Measurements from ENCODE around the gene FLOT1. TPM values are rescaled to one million over a fixed set of nuclear protein-coding genes. Genes with fewer than 3 reads are reported as not detected.

Gene FLOT1
- polyA plus RNA-seq, 1 experiment = 292 TPM

DNA sequence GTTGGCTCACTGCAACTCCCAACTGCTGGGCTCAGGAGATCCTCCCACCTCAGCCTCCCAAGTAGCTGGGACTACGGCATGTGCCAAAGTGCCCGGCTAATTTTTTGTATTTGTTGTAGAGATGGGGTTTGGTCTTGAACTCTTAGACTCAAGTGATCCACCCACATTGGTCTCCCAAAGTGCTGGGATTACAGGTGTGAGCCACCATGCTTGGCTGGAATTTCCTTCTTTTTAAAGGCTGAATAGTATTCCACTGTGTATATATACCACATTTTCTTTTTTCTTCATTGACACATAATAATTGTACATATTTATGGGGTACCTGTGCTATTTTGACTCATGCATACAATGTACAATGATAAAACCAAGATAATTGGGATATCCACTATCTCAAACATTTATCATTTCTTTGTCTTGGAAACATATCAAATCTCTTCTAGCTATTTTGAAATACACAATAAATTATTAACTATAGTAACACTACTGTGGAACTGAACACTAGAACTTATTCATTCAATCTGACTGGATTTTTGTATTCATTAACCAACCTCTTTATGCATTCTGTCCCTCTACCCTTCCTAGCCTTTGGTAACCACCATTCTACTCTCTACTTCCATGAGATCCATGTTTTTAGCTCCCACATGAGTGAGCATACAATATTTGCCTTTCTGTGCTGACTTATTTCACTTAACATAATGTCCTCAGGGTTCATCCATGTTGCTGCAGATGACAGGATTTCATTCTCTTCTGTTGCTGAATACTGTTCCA is 33.2 kb downstream of the FLOT1 start:
- CTCF ChIA-PET = interaction anchor here (0.7 to 1.4 kb wide), 3 partner anchors 8 to 30 kb away, joined by 3 read pairs; no protein-coding TSS in a partner anchor
- Histone ChIP-seq H3K27me3 (ENCODE audit: control insufficient read depth, insufficient read depth, low read length) (no peaks in the 10 kb centered on the region), H3K36me3 (ENCODE audit: control insufficient read depth, insufficient read depth, low read length) (peaks cover 20% of the 10 kb centered on the region), H3K4me3 (ENCODE audit: low read depth, low read length) (no peak overlapping the region)
- POLR2A ChIA-PET = no interaction called here
- TF ChIP-seq, protein P1, sequence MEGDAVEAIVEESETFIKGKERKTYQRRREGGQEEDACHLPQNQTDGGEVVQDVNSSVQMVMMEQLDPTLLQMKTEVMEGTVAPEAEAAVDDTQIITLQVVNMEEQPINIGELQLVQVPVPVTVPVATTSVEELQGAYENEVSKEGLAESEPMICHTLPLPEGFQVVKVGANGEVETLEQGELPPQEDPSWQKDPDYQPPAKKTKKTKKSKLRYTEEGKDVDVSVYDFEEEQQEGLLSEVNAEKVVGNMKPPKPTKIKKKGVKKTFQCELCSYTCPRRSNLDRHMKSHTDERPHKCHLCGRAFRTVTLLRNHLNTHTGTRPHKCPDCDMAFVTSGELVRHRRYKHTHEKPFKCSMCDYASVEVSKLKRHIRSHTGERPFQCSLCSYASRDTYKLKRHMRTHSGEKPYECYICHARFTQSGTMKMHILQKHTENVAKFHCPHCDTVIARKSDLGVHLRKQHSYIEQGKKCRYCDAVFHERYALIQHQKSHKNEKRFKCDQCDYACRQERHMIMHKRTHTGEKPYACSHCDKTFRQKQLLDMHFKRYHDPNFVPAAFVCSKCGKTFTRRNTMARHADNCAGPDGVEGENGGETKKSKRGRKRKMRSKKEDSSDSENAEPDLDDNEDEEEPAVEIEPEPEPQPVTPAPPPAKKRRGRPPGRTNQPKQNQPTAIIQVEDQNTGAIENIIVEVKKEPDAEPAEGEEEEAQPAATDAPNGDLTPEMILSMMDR (IDR thresholded peaks at IDR 0.05; ENCODE audit: insufficient read depth, low read depth, low read length) = no peak
- DNase-seq (ENCODE audit: low read depth) = no peak

DNA sequence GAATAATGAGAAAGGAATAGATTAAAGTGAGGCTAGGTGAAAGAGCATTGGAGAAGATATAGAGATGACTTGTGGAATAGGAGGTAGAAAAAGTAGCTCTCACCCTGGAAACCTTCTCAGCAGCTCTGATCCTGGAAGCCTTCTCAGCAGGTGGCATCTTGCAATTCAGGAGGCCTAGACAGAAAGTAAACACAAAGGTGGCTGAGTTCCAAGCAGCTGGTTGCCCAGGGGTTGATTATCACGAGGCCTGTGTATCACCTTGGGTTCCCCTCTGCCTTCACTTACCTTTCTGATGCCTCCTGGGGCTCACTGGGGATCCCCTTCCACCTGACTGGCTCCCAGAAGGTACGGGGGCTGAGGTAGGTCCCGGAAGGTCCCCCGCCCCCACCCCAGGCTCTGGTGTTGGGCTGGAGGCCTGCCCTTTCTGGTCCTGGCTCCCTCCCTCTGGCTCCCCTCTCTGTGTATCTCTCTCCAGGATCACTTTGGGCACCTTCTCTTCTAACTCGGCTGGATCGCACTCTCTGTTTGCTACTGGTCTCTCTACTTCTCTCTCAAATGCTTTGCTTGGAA is 35.1 kb downstream of the FLOT1 start:
- CTCF ChIA-PET = no interaction called here
- Histone ChIP-seq H3K4me3 (ENCODE audit: low read depth, low read length) (no peak overlapping the region), H3K36me3 (ENCODE audit: control insufficient read depth, insufficient read depth, low read length) (peaks cover 17% of the 10 kb centered on the region), H3K27me3 (ENCODE audit: control insufficient read depth, insufficient read depth, low read length) (no peaks in the 10 kb centered on the region)
- POLR2A ChIA-PET = interaction anchor here (1.2 kb wide), 1 partner anchor 10 kb away, joined by 3 read pairs; the partner anchor contains the start of gene MDC1
- TF ChIP-seq, protein P1 (IDR thresholded peaks at IDR 0.05; ENCODE audit: insufficient read depth, low read depth, low read length) = no peak
- no peak for DNase-seq (ENCODE audit: low read depth)

DNA sequence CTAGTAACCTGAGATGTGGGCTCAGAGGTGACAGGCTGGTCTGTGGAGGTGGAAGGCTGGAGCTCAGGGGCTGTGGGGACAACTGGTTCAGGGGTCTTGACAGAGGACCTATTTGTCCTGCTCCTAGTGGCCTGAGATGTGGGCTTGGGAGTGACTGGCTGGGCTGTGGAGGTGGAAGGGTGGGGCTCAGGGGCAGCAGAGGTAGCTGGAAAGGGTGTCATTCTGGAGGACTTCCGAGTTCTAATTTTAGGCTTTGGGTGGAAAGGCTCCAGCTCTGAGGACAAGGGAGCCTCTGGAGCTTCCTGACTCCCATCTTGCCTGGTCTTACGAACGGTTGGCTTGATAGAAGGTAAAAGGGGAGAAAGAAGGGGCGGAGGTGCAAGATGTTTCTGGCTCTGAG is 36.9 kb downstream of the FLOT1 start:
- H3K36me3 ChIP-seq (ENCODE audit: control insufficient read depth, insufficient read depth, low read length) = peaks cover 10% of the 10 kb centered on the region
- H3K27me3 ChIP-seq (ENCODE audit: control insufficient read depth, insufficient read depth, low read length) = no peaks in the 10 kb centered on the region
- no peak for DNase-seq (ENCODE audit: low read depth)
- TF ChIP-seq, protein P1 (IDR thresholded peaks at IDR 0.05; ENCODE audit: insufficient read depth, low read depth, low read length) = no peak
- ChIA-PET POLR2A (no interaction called here), CTCF (interaction anchor here (0.9 to 3.2 kb wide), 2 partner anchors 17 to 33 kb away, joined by 3 to 9 read pairs; partner anchors contain the start of gene DHX16)
- no peak overlapping the region for H3K4me3 ChIP-seq (ENCODE audit: low read depth, low read length)

DNA sequence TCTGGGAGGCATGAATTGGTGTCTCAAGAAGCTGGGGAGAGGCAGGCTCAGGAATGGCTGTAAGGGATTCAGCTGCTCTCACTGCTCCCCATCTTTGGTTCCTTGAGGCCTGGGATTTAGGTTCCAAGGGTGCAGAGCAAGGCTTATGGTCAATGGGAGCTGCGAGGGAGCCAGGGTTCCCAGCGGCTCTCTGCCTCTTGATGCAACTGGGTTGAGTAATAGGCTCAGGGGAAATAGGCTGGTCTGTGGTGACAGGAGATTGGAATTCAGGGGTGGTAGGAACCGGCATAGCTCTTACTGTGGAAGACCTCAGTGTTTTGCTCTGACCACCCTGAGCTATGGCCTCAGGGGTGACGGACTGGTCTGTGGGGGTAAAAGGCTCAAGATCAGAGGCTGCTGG is 38.7 kb downstream of the FLOT1 start:
- H3K27me3 ChIP-seq (ENCODE audit: control insufficient read depth, insufficient read depth, low read length) = no peaks in the 10 kb centered on the region
- DNase-seq (ENCODE audit: low read depth) = no peak
- TF ChIP-seq, protein P1 (IDR thresholded peaks at IDR 0.05; ENCODE audit: insufficient read depth, low read depth, low read length) = no peak
- ChIA-PET CTCF (interaction anchor here (0.6 to 3.2 kb wide), 4 partner anchors 12 to 41 kb away, joined by 3 to 9 read pairs (median 4); partner anchors contain the start of genes IER3 and NRM), POLR2A (no interaction called here)
- H3K36me3 ChIP-seq (ENCODE audit: control insufficient read depth, insufficient read depth, low read length) = peaks cover 10% of the 10 kb centered on the region
- H3K4me3 ChIP-seq (ENCODE audit: low read depth, low read length) = no peak overlapping the region

- CTCF ChIA-PET = interaction anchor here (1.3 kb wide), 1 partner anchor 12 kb away, joined by 4 read pairs; the partner anchor contains the start of gene NRM
- TF ChIP-seq, protein P1 (IDR thresholded peaks at IDR 0.05; ENCODE audit: insufficient read depth, low read depth, low read length) = no peak
- H3K4me3 ChIP-seq (ENCODE audit: low read depth, low read length) = no peak overlapping the region
- no peaks in the 10 kb centered on the region for H3K27me3 ChIP-seq (ENCODE audit: control insufficient read depth, insufficient read depth, low read length)
- H3K36me3 ChIP-seq (ENCODE audit: control insufficient read depth, insufficient read depth, low read length) = peaks cover 10% of the 10 kb centered on the region
- DNase-seq (ENCODE audit: low read depth) = no peak
- POLR2A ChIA-PET = no interaction called here
Observed at GRCh38 chr6:30703011-30703410, 39.5 kb downstream of the FLOT1 start.
